B cell (primary cell): Measurements from ENCODE around the gene LRRC7. TPM values are rescaled to one million over a fixed set of nuclear protein-coding genes. Genes with fewer than 3 reads are reported as not detected.

Experiments
- ATAC-seq: fragments of 200-7000 bp; cut with Tn5 transposase; one replicate; pipeline ENCODE4 v1.10.0; 2021; ENCODE audit warnings: low read depth, mild to moderate bottlenecking, moderate number of reproducible peaks, moderate library complexity
- CTCF ChIA-PET: fragments of 350-600 bp; sonication (Branson Sonifier 250); formaldehyde crosslinking; loops from one replicate; lab custom pipeline; 2021; ENCODE audit warnings: antibody characterized with exemption, inconsistent platforms; lab: Charles Lee
- POLR2A ChIA-PET: fragments of 350-600 bp; sonication (Branson Sonifier 250); formaldehyde crosslinking; loops from one replicate; lab custom pipeline; 2021; ENCODE audit warnings: antibody characterized with exemption; lab: Charles Lee
- DNase-seq: peaks from one replicate; pipeline ENCODE4 v3.0.0; 2013
- H2AFZ ChIP-seq: 2 replicates; pipeline ENCODE4 v1.6.1; 2012; ENCODE audit warnings: mild to moderate bottlenecking, low read depth, low read length; ENCODE audit not compliant: insufficient read depth, poor library complexity, severe bottlenecking
- H3K27ac ChIP-seq, 2 donors: 1 replicate in 1 of 2; 2 replicates in 1 of 2; pipeline ENCODE4 v1.5.1; 2012 to 2013; ENCODE audit warnings: low read length in 2 of 2, mild to moderate bottlenecking in 2 of 2, moderate library complexity in 1 of 2
- H3K27me3 ChIP-seq, 4 experiments: fragments of 200-600 bp in 1 of 4; sonication (generic) in 1 of 4; replicated peaks in 1 of 4; 1 replicate in 2 of 4; 2 replicates in 2 of 4; pipeline versions ENCODE4 v1.6.1 to v1.7.0; 2013 to 2016; ENCODE audit warnings: low read length in 3 of 4, mild to moderate bottlenecking in 2 of 4, mixed read lengths in 1 of 4, moderate library complexity in 1 of 4; ENCODE audit not compliant: insufficient read depth in 4 of 4, control insufficient read depth in 3 of 4; ENCODE audit errors: control extremely low read depth in 1 of 4
- H3K36me3 ChIP-seq, 2 experiments: replicated peaks in 1 of 2; 1 replicate in 1 of 2; 2 replicates in 1 of 2; pipeline versions ENCODE4 v1.6.1 to v1.7.1; 2013; ENCODE audit warnings: low read length in 1 of 2; ENCODE audit not compliant: insufficient read depth in 2 of 2, control insufficient read depth in 1 of 2; ENCODE audit errors: control extremely low read depth in 1 of 2, extremely low read depth in 1 of 2
- H3K4me1 ChIP-seq, 2 donors: fragments of 200-600 bp in 1 of 2; sonication (generic) in 1 of 2; 1 replicate in 1 of 2; 2 replicates in 1 of 2; pipeline versions ENCODE4 v1.5.1 to v1.6.1; 2013 to 2017; ENCODE audit warnings: low read length in 2 of 2; ENCODE audit not compliant: control insufficient read depth in 2 of 2, insufficient read depth in 2 of 2
- H3K4me2 ChIP-seq: replicated peaks from 2 replicates; pipeline ENCODE3; 2012; ENCODE audit warnings: mild to moderate bottlenecking, low read depth, low read length; ENCODE audit not compliant: poor library complexity, severe bottlenecking
- H3K4me3 ChIP-seq, 5 experiments: fragments of 200-600 bp in 1 of 5; sonication (generic) in 1 of 5; 1 replicate in 3 of 5; 2 replicates in 2 of 5; pipeline versions ENCODE4 v1.5.1 to v1.7.0; 2011 to 2016; ENCODE audit warnings: low read length in 4 of 5, mild to moderate bottlenecking in 4 of 5, low read depth in 2 of 5, control low read depth in 1 of 5, moderate library complexity in 1 of 5; ENCODE audit not compliant: insufficient read depth in 1 of 5; ENCODE audit errors: control extremely low read depth in 1 of 5, extremely low read depth in 1 of 5
- H3K79me2 ChIP-seq: fragments of 200-600 bp; sonication (generic); one replicate; pipeline ENCODE4 v1.6.0; 2016; ENCODE audit warnings: low read length; ENCODE audit not compliant: control insufficient read depth, insufficient read depth
- H3K9ac ChIP-seq: fragments of 200-600 bp; sonication (generic); 2 replicates; pipeline ENCODE4 v1.6.1; 2017; ENCODE audit warnings: mild to moderate bottlenecking, low read length, moderate library complexity
- H3K9me3 ChIP-seq, 3 donors: one replicate each; pipeline versions ENCODE4 v1.6.1 to v1.7.1; 2013; ENCODE audit warnings: low read length in 2 of 3; ENCODE audit not compliant: control insufficient read depth in 2 of 3, insufficient read depth in 1 of 3; ENCODE audit errors: control extremely low read depth in 1 of 3
- H4K20me1 ChIP-seq: 2 replicates; pipeline ENCODE4 v1.6.0; 2012; ENCODE audit warnings: mild to moderate bottlenecking, low read length; ENCODE audit not compliant: insufficient read depth, control insufficient read depth, poor library complexity, severe bottlenecking
- H3K27ac Mint-ChIP-seq: one replicate; pipeline ENCODE4 v1.8.0; 2021; ENCODE audit warnings: mixed read lengths
- H3K27me3 Mint-ChIP-seq: one replicate; pipeline ENCODE4 v1.8.0; 2021; ENCODE audit warnings: mixed read lengths
- H3K4me1 Mint-ChIP-seq: one replicate; pipeline ENCODE4 v1.8.0; 2021; ENCODE audit warnings: mixed read lengths
- H3K4me3 Mint-ChIP-seq: one replicate; pipeline ENCODE4 v1.8.0; 2021; ENCODE audit warnings: mixed read lengths
- H3K9me3 Mint-ChIP-seq: one replicate; pipeline ENCODE4 v1.8.0; 2022; ENCODE audit warnings: mixed read lengths; ENCODE audit not compliant: insufficient read depth
- EZH2 ChIP-seq: IDR thresholded peaks from 2 replicates; pipeline ENCODE4 v1.6.1; 2012; ENCODE audit warnings: borderline replicate concordance, low read depth, mild to moderate bottlenecking, moderate library complexity, low read length; ENCODE audit not compliant: insufficient read depth, poor library complexity, severe bottlenecking
- WGBS: methylation state at CpG from one replicate; pipeline ENCODE4 v1.1.5; 2013; ENCODE audit warnings: missing lambda C conversion rate; ENCODE audit not compliant: insufficient coverage; 5-methylcytosine and 5-hydroxymethylcytosine counted together
- intact Hi-C: fragments of 100-400 bp; cut with micrococcal nuclease; formaldehyde crosslinking; loops from one replicate; pipeline ENCODE4 v1.10.0; 2022
- polyA plus RNA-seq: library from polyadenylated mRNA; depleted of rRNA; stranded (reverse); fragments of >200 nt; gene quantifications from 2 replicates; pipeline ENCODE4 v1.2.3, GENCODE V29; 2012
- total RNA-seq, 2 donors: library from RNA; stranded (reverse); fragments of 120-200 nt in 1 of 2; gene quantifications; 1 replicate in 1 of 2; 2 replicates in 1 of 2; pipeline versions ENCODE4 v1.2.3 to v1.2.4, GENCODE V29; 2013 to 2022
- TF ChIP-seq, protein P1 (sequence below): fragments of 200-600 bp; IDR thresholded peaks from one replicate; pipeline ENCODE4 v1.8.0; 2022; ENCODE audit warnings: antibody characterized with exemption, mild to moderate bottlenecking

LRRC7 gene
- total and polyA plus RNA-seq, 2 donors (not counting 1 experiment from before 2014, with no cell fraction given), result not detected

GRCh38 chr1:70039485-70039884, 471.8 kb downstream of the LRRC7 start:
- CTCF ChIA-PET, result no interaction called here
- Histone ChIP-seq H3K4me3 (no peak overlapping the region), H4K20me1 (no peaks in the 10 kb centered on the region), H3K9ac (no peak overlapping the region), H3K79me2 (no peaks in the 10 kb centered on the region), H3K27ac (no peak overlapping the region), H3K36me3 (no peaks in the 10 kb centered on the region), H3K9me3 (no peaks in the 10 kb centered on the region), H3K27me3 (no peaks in the 10 kb centered on the region), H2AFZ (no peak overlapping the region), H3K4me2 (no peak overlapping the region), H3K4me1 (no peaks in the 10 kb centered on the region)
- H3K27me3 Mint-ChIP-seq, result no peaks in the 10 kb centered on the region
- 100% methylated on average over 1 of the region's 6 CpGs for WGBS
- ATAC-seq (no peak), DNase-seq (no peak)
- H3K27ac Mint-ChIP-seq, result no peak overlapping the region
- no peak overlapping the region for H3K4me3 Mint-ChIP-seq
- H3K9me3 Mint-ChIP-seq, result no peaks in the 10 kb centered on the region
- POLR2A ChIA-PET, result no interaction called here
- TF ChIP-seq, protein P1, sequence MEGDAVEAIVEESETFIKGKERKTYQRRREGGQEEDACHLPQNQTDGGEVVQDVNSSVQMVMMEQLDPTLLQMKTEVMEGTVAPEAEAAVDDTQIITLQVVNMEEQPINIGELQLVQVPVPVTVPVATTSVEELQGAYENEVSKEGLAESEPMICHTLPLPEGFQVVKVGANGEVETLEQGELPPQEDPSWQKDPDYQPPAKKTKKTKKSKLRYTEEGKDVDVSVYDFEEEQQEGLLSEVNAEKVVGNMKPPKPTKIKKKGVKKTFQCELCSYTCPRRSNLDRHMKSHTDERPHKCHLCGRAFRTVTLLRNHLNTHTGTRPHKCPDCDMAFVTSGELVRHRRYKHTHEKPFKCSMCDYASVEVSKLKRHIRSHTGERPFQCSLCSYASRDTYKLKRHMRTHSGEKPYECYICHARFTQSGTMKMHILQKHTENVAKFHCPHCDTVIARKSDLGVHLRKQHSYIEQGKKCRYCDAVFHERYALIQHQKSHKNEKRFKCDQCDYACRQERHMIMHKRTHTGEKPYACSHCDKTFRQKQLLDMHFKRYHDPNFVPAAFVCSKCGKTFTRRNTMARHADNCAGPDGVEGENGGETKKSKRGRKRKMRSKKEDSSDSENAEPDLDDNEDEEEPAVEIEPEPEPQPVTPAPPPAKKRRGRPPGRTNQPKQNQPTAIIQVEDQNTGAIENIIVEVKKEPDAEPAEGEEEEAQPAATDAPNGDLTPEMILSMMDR, result no peak
- TF ChIP-seq EZH2, result no peak
- H3K4me1 Mint-ChIP-seq, result no peaks in the 10 kb centered on the region
- intact Hi-C loops, result no loop called here

DNA sequence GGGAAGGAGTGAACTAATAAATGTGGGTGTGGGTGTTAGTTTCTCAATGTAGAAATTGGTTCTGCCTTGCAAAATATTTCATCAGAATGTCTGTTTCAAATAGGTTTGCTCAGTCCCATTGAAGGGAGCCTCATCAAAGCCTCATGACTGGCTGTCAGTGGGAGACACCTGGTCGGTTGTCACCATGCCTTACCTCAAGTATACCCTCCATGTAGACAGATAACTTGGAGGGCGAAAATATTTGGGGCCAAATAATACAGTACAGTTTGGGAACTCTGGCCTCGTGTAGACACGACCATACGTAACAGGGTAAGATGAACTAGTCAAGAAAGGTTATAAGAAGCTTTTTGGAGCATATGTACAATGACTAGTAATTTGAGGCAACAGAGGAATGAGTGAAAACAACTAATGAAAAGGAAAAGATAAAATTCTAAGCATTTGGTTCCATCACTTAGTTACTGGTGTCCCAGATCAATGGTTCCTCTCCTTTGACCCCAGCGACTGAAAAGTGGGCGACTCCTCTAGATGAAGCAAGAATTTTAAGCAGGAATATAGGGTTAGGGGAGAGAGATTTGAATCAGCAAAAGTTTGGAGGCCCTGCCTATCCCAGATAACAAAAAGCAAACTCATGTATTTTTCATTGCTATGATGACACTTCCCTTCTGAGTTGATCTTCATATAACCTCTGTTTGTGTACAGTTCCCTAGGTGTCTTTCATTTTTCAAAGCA, 473.8 kb downstream of the LRRC7 start:
- DNase-seq (no peak), ATAC-seq (no peak)
- Mint-ChIP-seq H3K4me3 (no peak overlapping the region), H3K27me3 (no peaks in the 10 kb centered on the region), H3K9me3 (no peaks in the 10 kb centered on the region), H3K27ac (no peak overlapping the region), H3K4me1 (no peaks in the 10 kb centered on the region)
- TF ChIP-seq EZH2, result no peak
- TF ChIP-seq, protein P1, result no peak
- Histone ChIP-seq H3K9ac (no peak overlapping the region), H3K79me2 (no peaks in the 10 kb centered on the region), H3K9me3 (no peaks in the 10 kb centered on the region), H3K4me3 (no peak overlapping the region), H3K36me3 (no peaks in the 10 kb centered on the region), H2AFZ (no peak overlapping the region), H3K4me2 (no peak overlapping the region), H3K27ac (no peak overlapping the region), H3K4me1 (no peaks in the 10 kb centered on the region), H4K20me1 (no peaks in the 10 kb centered on the region), H3K27me3 (no peaks in the 10 kb centered on the region)
- CTCF ChIA-PET, result no interaction called here
- POLR2A ChIA-PET, result no interaction called here
- intact Hi-C loops, result no loop called here
- 100% methylated on average over 5 of the region's 7 CpGs for WGBS
